HepG2 (cell line): ENCODE measurements around the gene AGTRAP. TPM values are rescaled to one million over a fixed set of nuclear protein-coding genes. Genes with fewer than 3 reads are reported as not detected.
A peak's percentile ranks its signal among the peaks of the same experiment; 100 is the strongest.

Source experiments
- AGO1 ChIP-seq: fragments of 200-400 bp; formaldehyde crosslinking; IDR thresholded peaks from 2 replicates; pipeline ENCODE4 v1.6.1; 2017; ENCODE audit warnings: mild to moderate bottlenecking, low read depth, low read length, moderate library complexity; ENCODE audit not compliant: poor library complexity, severe bottlenecking
- ARID4A ChIP-seq: sonication (generic); formaldehyde crosslinking; IDR thresholded peaks from 2 replicates; pipeline ENCODE4 v1.5.0; 2020; ENCODE audit warnings: mild to moderate bottlenecking, missing genetic modification reagents, borderline replicate concordance
- BRD4 ChIP-seq: sonication (generic); formaldehyde crosslinking; IDR thresholded peaks from 2 replicates; pipeline ENCODE4 v1.4.0; 2020; ENCODE audit warnings: missing genetic modification reagents
- DNMT1 ChIP-seq: sonication (generic); formaldehyde crosslinking; IDR thresholded peaks from 2 replicates; pipeline ENCODE4 v1.5.1; 2020; ENCODE audit warnings: mild to moderate bottlenecking, missing genetic modification reagents
- HMG20A ChIP-seq: IDR thresholded peaks from 2 replicates; pipeline ENCODE4 v1.6.1; 2016; ENCODE audit warnings: borderline replicate concordance
- IRF2 ChIP-seq: IDR thresholded peaks from 2 replicates; pipeline ENCODE4 v1.6.1; 2018; ENCODE audit warnings: missing genetic modification reagents, missing compliant biosample characterization
- LCORL ChIP-seq, 2 experiments: fragments of 450-650 bp in 1 of 2; sonication (generic) in 1 of 2; formaldehyde crosslinking in 1 of 2; IDR thresholded peaks; 2 replicates each; pipeline versions ENCODE4 v1.5.0 to v1.6.1; 2017 to 2020; ENCODE audit warnings: antibody characterized with exemption in 1 of 2, missing genetic modification reagents in 1 of 2
- MAFG ChIP-seq: sonication (generic); formaldehyde crosslinking; IDR thresholded peaks from 2 replicates; pipeline ENCODE4 v1.5.1; 2020; ENCODE audit warnings: mild to moderate bottlenecking, missing genetic modification reagents
- MTA1 ChIP-seq: sonication (generic); formaldehyde crosslinking; IDR thresholded peaks from 2 replicates; pipeline ENCODE4 v1.4.0; 2020; ENCODE audit warnings: missing genetic modification reagents, mild to moderate bottlenecking, borderline replicate concordance
- PAXIP1 ChIP-seq: sonication (generic); formaldehyde crosslinking; conservative IDR thresholded peaks from 2 replicates; pipeline ENCODE4 v1.4.0; 2020; ENCODE audit warnings: mild to moderate bottlenecking, missing genetic modification reagents, moderate library complexity
- RFX3 ChIP-seq: IDR thresholded peaks from 2 replicates; pipeline ENCODE4 v1.6.1; 2016; ENCODE audit warnings: missing biosample characterization, missing genetic modification reagents
- SMAD1 ChIP-seq: sonication (generic); formaldehyde crosslinking; IDR thresholded peaks from 2 replicates; pipeline ENCODE4 v1.4.0; 2020; ENCODE audit warnings: missing genetic modification reagents, low read depth, mild to moderate bottlenecking, borderline replicate concordance
- SOX6 ChIP-seq, 2 experiments: fragments of 450-650 bp in 1 of 2; sonication (generic) in 1 of 2; formaldehyde crosslinking in 1 of 2; IDR thresholded peaks; 2 replicates each; pipeline versions ENCODE4 v1.4.0 to v1.6.1; 2017 to 2020; ENCODE audit warnings: antibody characterized with exemption in 1 of 2, mild to moderate bottlenecking in 1 of 2, missing genetic modification reagents in 1 of 2
- USF2 ChIP-seq, 2 experiments: sonication (generic) in 1 of 2; formaldehyde crosslinking in 1 of 2; IDR thresholded peaks; 2 replicates each; pipeline versions ENCODE4 v1.5.1 to v1.6.1; 2011 to 2020; ENCODE audit warnings: borderline replicate concordance in 1 of 2, low read depth in 1 of 2, low read length in 1 of 2, mild to moderate bottlenecking in 1 of 2, missing genetic modification reagents in 1 of 2, moderate library complexity in 1 of 2
- ZBTB3 ChIP-seq: sonication (generic); formaldehyde crosslinking; IDR thresholded peaks from 2 replicates; pipeline ENCODE4 v1.4.0; 2020; ENCODE audit warnings: low read depth, mild to moderate bottlenecking, moderate library complexity, missing genetic modification reagents, borderline replicate concordance
- ZNF724P ChIP-seq: sonication (generic); formaldehyde crosslinking; IDR thresholded peaks from 2 replicates; pipeline ENCODE4 v1.8.0; 2022; ENCODE audit warnings: missing genetic modification reagents, borderline replicate concordance
- polyA plus RNA-seq, 8 experiments: library from polyadenylated mRNA; depleted of rRNA in 3 of 8; stranded (reverse) in 7 of 8; unstranded in 1 of 8; fragments of >200 nt; fragmentation: Illumina TruSeq in 4 of 8; extraction: Trizol in 4 of 8; gene quantifications; 2 replicates each; pipeline versions ENCODE4 v1.2.1 to v1.2.3, GENCODE V29; 2011 to 2016; ENCODE audit warnings: low read depth in 4 of 8, missing spikeins in 1 of 8, mixed read lengths in 1 of 8; ENCODE audit not compliant: insufficient read depth in 1 of 8
- total RNA-seq, 5 experiments: library from RNA; depleted of rRNA; stranded (reverse); fragments of >200 nt; fragmentation: Illumina TruSeq; extraction: Trizol; gene quantifications; 2 replicates each; pipeline ENCODE4 v1.2.3, GENCODE V29; 2016; ENCODE audit warnings: low read depth in 1 of 5

AGTRAP gene
- total and polyA plus RNA-seq, 2 of the 13 experiments (the other 11 are each of a cell fraction or from before 2014, with no cell fraction given): 28.3 to 32.0 TPM

GRCh38 chr1:11735854-11736745, at the start of gene AGTRAP (continued):
- TF ChIP-seq DNMT1 (CRISPR knock-in tag): no peak
- TF ChIP-seq ZBTB3 (CRISPR knock-in tag): 0 out of 2 replicates have a peak, but pooled peaks have one; percentile 39
- peak; percentile 97 for TF ChIP-seq USF2 (IDR thresholded peaks at IDR 0.05; ENCODE audit: low read depth, low read length)
- TF ChIP-seq USF2 (CRISPR knock-in tag; IDR thresholded peaks at IDR 0.05; ENCODE audit: borderline replicate concordance): peak; percentile 96; the same call in 1 of the 2 replicates
- TF ChIP-seq IRF2 (CRISPR knock-in tag): peak; percentile 21; the same call in 1 of the 2 replicates
- TF ChIP-seq ZNF724P (CRISPR knock-in tag): no peak
- TF ChIP-seq SMAD1 (CRISPR knock-in tag): peak; percentile 64; the same call in 1 of the 2 replicates
- TF ChIP-seq MAFG (CRISPR knock-in tag): 0 out of 2 replicates have a peak, but pooled peaks have one; percentile 22
- TF ChIP-seq AGO1: peak; percentile 35
- TF ChIP-seq ARID4A: peak; percentile 93
- no peak for TF ChIP-seq HMG20A (CRISPR knock-in tag)
- no peak for TF ChIP-seq SOX6 (IDR thresholded peaks at IDR 0.05)
- TF ChIP-seq SOX6 (CRISPR knock-in tag; IDR thresholded peaks at IDR 0.05): peak; percentile 36; the same call in 1 of the 2 replicates
- TF ChIP-seq PAXIP1: peak; percentile 19; the same call in 1 of the 2 replicates
- TF ChIP-seq BRD4: no peak
- TF ChIP-seq MTA1 (CRISPR knock-in tag): peak; percentile 92; the same call in 1 of the 2 replicates
- peak; percentile 42; the same call in 1 of the 2 replicates for TF ChIP-seq LCORL (IDR thresholded peaks at IDR 0.05)
- peak; percentile 83 for TF ChIP-seq LCORL (CRISPR knock-in tag; IDR thresholded peaks at IDR 0.05)
- TF ChIP-seq RFX3 (CRISPR knock-in tag): peak; percentile 95
